Suprapubic skin (tissue), 4 donors: Measurements from ENCODE around the gene CD4. TPM values are rescaled to one million over a fixed set of nuclear protein-coding genes. Genes with fewer than 3 reads are reported as not detected.

Experiments
- DNase-seq, 2 donors: peaks; one replicate each; pipeline ENCODE4 v3.0.0-alpha.2; 2019; ENCODE audit warnings: low spot score in 2 of 2
- H3K27ac ChIP-seq: fragments of 200-600 bp; sonication (generic); one replicate; pipeline ENCODE4 v1.5.1; 2019
- H3K27me3 ChIP-seq: fragments of 200-600 bp; sonication (generic); one replicate; pipeline ENCODE4 v1.5.1; 2019
- H3K36me3 ChIP-seq: fragments of 200-600 bp; sonication (generic); one replicate; pipeline ENCODE4 v1.5.1; 2019
- H3K4me1 ChIP-seq: fragments of 200-600 bp; sonication (generic); one replicate; pipeline ENCODE4 v1.5.1; 2019
- H3K4me3 ChIP-seq: fragments of 200-600 bp; sonication (generic); one replicate; pipeline ENCODE4 v1.5.1; 2019; ENCODE audit warnings: mild to moderate bottlenecking
- H3K9me3 ChIP-seq: fragments of 200-600 bp; sonication (generic); one replicate; pipeline ENCODE4 v1.5.1; 2019
- EP300 ChIP-seq: sonication (generic); formaldehyde crosslinking; IDR thresholded peaks from one replicate; pipeline ENCODE4 v1.6.1; 2017; ENCODE audit warnings: antibody characterized with exemption
- POLR2A ChIP-seq, 2 donors: fragments of 450-650 bp; IDR thresholded peaks; one replicate each; pipeline ENCODE4 v1.6.1; 2017; ENCODE audit warnings: antibody characterized with exemption in 2 of 2, mild to moderate bottlenecking in 2 of 2, moderate library complexity in 2 of 2
- POLR2AphosphoS5 ChIP-seq, 3 donors: sonication (generic); formaldehyde crosslinking; IDR thresholded peaks; one replicate each; pipeline ENCODE4 v1.6.1; 2017; ENCODE audit warnings: antibody characterized with exemption in 3 of 3
- WGBS: methylation state at CpG from one replicate; pipeline ENCODE4 v1.1.5; 2018; 5-methylcytosine and 5-hydroxymethylcytosine counted together
- total RNA-seq, 4 donors: library from RNA; depleted of rRNA; stranded (reverse); fragments of >200 nt; gene quantifications; one replicate each; pipeline ENCODE4 v1.1.0, GENCODE V29; 2016
- TF ChIP-seq, protein P1 (sequence below), 2 donors: fragments of 200-600 bp in 1 of 2; fragments of 450-650 bp in 1 of 2; sonication (generic) in 1 of 2; IDR thresholded peaks; one replicate each; pipeline ENCODE4 v1.5.1; 2016 to 2019; ENCODE audit warnings: antibody characterized with exemption in 2 of 2, mild to moderate bottlenecking in 1 of 2, moderate library complexity in 1 of 2

The CD4 gene
- total RNA-seq, 4 donors from 2014 or later = 2.5 to 5.4 (median 3.9) TPM

DNA sequence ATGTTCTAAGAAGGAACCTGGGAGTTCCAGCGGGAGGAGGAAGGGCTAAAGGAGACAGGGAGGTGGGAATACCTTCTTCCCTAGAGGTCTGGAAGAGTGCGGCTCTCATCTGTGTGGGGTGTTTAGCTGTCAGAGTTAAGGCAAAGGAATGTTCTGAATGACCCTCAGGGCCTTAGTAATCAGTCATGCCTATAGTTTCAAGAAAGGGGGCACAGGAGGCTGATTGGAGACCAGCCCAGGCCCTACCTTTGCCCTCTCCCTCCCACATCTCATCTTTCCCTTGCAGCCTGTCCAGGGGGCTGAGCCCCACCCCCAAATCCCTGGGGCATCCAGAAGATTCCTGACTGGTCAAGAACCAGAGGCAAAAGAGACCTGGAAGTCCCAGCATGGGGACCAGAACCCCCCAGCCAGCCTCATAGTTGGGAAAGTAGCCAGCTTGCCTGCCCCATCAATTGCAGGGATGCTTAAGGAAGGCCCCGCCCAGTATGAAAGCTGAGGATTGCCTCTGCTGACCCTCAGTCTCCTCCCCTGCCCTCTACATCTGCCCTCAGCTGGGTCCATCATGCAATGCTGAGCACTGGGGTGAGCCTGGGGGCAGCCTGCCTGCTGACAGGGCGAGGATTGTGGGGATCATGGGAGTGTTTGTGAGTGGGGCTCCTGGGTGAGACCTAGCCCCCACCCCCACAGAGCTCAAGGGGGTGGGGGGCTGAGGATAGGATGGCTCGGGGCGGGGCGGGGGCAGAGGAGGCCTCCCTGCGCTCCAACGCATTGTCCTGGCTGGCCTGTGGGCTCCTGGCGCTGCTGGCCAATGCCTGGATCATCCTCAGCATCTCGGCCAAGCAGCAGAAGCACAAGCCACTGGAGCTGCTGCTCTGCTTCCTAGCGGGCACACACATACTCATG is 34.1 kb downstream of the CD4 start:
- DNase-seq = no peak
- H3K27me3 ChIP-seq = peaks cover 42% of the 10 kb centered on the region
- TF ChIP-seq POLR2A (IDR thresholded peaks at IDR 0.05) (no peak), EP300 (no peak), POLR2AphosphoS5 (IDR thresholded peaks at IDR 0.05) (no peak)
- TF ChIP-seq, protein P1, sequence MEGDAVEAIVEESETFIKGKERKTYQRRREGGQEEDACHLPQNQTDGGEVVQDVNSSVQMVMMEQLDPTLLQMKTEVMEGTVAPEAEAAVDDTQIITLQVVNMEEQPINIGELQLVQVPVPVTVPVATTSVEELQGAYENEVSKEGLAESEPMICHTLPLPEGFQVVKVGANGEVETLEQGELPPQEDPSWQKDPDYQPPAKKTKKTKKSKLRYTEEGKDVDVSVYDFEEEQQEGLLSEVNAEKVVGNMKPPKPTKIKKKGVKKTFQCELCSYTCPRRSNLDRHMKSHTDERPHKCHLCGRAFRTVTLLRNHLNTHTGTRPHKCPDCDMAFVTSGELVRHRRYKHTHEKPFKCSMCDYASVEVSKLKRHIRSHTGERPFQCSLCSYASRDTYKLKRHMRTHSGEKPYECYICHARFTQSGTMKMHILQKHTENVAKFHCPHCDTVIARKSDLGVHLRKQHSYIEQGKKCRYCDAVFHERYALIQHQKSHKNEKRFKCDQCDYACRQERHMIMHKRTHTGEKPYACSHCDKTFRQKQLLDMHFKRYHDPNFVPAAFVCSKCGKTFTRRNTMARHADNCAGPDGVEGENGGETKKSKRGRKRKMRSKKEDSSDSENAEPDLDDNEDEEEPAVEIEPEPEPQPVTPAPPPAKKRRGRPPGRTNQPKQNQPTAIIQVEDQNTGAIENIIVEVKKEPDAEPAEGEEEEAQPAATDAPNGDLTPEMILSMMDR (IDR thresholded peaks at IDR 0.05) = no peak
- H3K27ac ChIP-seq = no peak overlapping the region
- no peak overlapping the region for H3K4me3 ChIP-seq
- WGBS = 66% methylated on average over 6 of the region's 12 CpGs
- no peaks in the 10 kb centered on the region for H3K36me3 ChIP-seq
- H3K9me3 ChIP-seq = no peaks in the 10 kb centered on the region
- peaks cover 41% of the 10 kb centered on the region for H3K4me1 ChIP-seq

- Histone ChIP-seq H3K27ac (no peak overlapping the region), H3K27me3 (peaks cover 42% of the 10 kb centered on the region), H3K9me3 (no peaks in the 10 kb centered on the region), H3K4me3 (no peak overlapping the region), H3K36me3 (no peaks in the 10 kb centered on the region), H3K4me1 (peaks cover 47% of the 10 kb centered on the region)
- no peak for DNase-seq
- TF ChIP-seq, protein P1 (IDR thresholded peaks at IDR 0.05) = no peak
- TF ChIP-seq POLR2A (IDR thresholded peaks at IDR 0.05) = no peak
- TF ChIP-seq POLR2AphosphoS5 (IDR thresholded peaks at IDR 0.05) = no peak
- TF ChIP-seq EP300 = no peak
- 85% methylated on average over 28 of the region's 37 CpGs for WGBS
These were observed 34.9 kb downstream of the CD4 start for GRCh38 chr12:6824085-6824775.

DNA sequence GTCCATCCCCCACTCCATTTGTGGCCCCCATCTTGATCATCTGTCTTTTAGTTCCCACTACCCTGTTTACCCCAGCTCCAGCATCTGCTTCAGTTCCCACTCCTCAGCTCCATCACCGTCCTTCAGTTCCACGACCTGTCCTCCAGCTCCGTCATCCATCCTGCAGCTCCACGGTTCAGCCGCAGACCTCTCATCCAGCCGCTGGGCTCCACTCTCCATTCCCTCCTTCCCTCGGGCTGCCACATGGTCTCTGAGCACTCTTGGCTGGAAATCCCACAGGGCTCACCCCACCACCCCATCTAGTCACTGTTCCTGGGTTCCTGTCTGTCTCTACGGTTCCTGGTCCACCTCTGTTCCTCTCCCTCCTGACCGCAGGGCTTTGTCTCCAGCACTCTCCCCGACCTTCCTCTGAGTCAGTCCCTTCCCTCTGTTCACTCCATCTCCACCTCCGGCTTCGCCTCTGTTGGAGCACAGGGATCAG is 35.6 kb downstream of the CD4 start:
- Histone ChIP-seq H3K27ac (no peak overlapping the region), H3K36me3 (no peaks in the 10 kb centered on the region), H3K4me3 (no peak overlapping the region), H3K4me1 (peaks cover 54% of the 10 kb centered on the region), H3K27me3 (peaks cover 42% of the 10 kb centered on the region), H3K9me3 (no peaks in the 10 kb centered on the region)
- TF ChIP-seq EP300 (no peak), POLR2A (IDR thresholded peaks at IDR 0.05) (no peak), POLR2AphosphoS5 (IDR thresholded peaks at IDR 0.05) (no peak)
- TF ChIP-seq, protein P1 (IDR thresholded peaks at IDR 0.05) = no peak
- WGBS = 45% methylated on average over 12 of the region's 12 CpGs
- no peak for DNase-seq

DNA sequence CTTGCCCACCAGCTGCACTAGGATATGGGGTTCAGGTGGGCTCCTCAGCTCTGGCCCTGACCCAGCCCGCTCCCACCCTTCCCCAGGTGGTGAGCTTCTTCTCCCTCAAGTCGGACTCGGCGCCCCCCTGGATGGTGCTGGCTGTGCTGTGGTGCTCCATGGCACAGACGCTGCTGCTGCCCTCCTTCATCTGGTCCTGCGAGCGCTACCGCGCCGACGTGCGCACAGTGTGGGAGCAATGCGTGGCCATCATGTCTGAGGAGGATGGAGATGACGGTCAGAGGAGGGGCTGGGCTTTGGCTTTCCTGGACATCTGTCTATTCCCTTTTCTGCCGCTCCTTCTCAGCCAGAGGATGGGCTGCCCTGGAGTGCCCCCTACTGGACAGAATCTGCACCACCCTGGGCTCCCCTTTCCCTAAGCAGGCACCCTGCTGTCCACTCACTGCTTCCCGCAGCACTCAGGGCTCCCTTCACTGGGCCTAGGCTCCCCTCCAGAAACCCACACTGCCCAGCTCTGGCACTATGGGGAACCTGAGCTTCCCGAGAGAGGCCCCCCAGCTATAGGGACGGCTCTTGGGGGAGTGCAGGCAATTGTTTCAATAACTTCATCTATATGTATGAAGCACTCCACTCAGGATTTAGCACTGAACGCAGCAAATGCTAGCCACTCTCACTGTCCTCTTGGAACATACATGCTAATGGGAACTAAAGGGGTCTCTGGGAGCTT is 36.2 kb downstream of the CD4 start:
- peak; percentile 92 for DNase-seq
- WGBS = 11% methylated on average over 14 of the region's 19 CpGs
- Histone ChIP-seq H3K4me1 (peaks cover 55% of the 10 kb centered on the region), H3K9me3 (no peaks in the 10 kb centered on the region), H3K36me3 (no peaks in the 10 kb centered on the region), H3K27me3 (peaks cover 42% of the 10 kb centered on the region), H3K4me3 (no peak overlapping the region), H3K27ac (no peak overlapping the region)
- TF ChIP-seq POLR2A (IDR thresholded peaks at IDR 0.05) = no peak
- TF ChIP-seq, protein P1 (IDR thresholded peaks at IDR 0.05) = peak; percentile 79 to 89
